GM19351 (cell line): ENCODE data around the gene EMC10.
"Not testable (repeated sequence)": the region's sequence is repeated elsewhere in the genome, so short reads cannot be mapped to it uniquely, and the experiment has no call there.

Source experiments
- ATAC-seq: cut with Tn5 transposase; IDR thresholded peaks from one replicate; pipeline ENCODE4 v1.9.1; 2021; ENCODE audit warnings: mild to moderate bottlenecking, moderate library complexity; ENCODE audit not compliant: unreplicated experiment

The EMC10 gene

GRCh38 chr19:50450369-50451222 is 25.7 kb upstream of the EMC10 start:
- no peak for ATAC-seq

- no peak for ATAC-seq
Observed at GRCh38 chr19:50451223-50451534, 25.1 kb upstream of the EMC10 start.

- ATAC-seq = no peak
Observed at GRCh38 chr19:50453243-50453642, 23.1 kb upstream of the EMC10 start.

GRCh38 chr19:50455992-50456391 is 20.3 kb upstream of the EMC10 start:
- ATAC-seq = no peak

GRCh38 chr19:50457300-50457699 is 19.0 kb upstream of the EMC10 start:
- ATAC-seq = no peak

- no peak for ATAC-seq
Observed at GRCh38 chr19:50458396-50459066, 17.8 kb upstream of the EMC10 start.

GRCh38 chr19:50459067-50459456 is 17.2 kb upstream of the EMC10 start:
- ATAC-seq = no peak

GRCh38 chr19:50459638-50460037 is 16.7 kb upstream of the EMC10 start:
- ATAC-seq = no peak

GRCh38 chr19:50460161-50460765 is 16.0 kb upstream of the EMC10 start:
- ATAC-seq = peak; percentile 51

GRCh38 chr19:50461066-50461875 is 15.0 kb upstream of the EMC10 start:
- peak; percentile 53 for ATAC-seq

- no peak for ATAC-seq
Observed at GRCh38 chr19:50462970-50463369, 13.3 kb upstream of the EMC10 start.

- no peak for ATAC-seq
Observed at GRCh38 chr19:50464348-50464747, 12.0 kb upstream of the EMC10 start.

- no peak for ATAC-seq
Observed at GRCh38 chr19:50465000-50465399, 11.3 kb upstream of the EMC10 start.

- ATAC-seq = no peak
Observed at GRCh38 chr19:50465986-50466705, 10.2 kb upstream of the EMC10 start.

- no peak for ATAC-seq
Observed at GRCh38 chr19:50466706-50467039, 9.6 kb upstream of the EMC10 start.

GRCh38 chr19:50467566-50467965 is 8.7 kb upstream of the EMC10 start:
- ATAC-seq = no peak

GRCh38 chr19:50468818-50469217 is 7.5 kb upstream of the EMC10 start:
- no peak for ATAC-seq

- ATAC-seq = not testable (repeated sequence)
Observed at GRCh38 chr19:50473336-50473735, 3.0 kb upstream of the EMC10 start.

- ATAC-seq = no peak
Observed at GRCh38 chr19:50475101-50475568, 1.2 kb upstream of the EMC10 start.

GRCh38 chr19:50475736-50476223 is 527 bp upstream of the EMC10 start:
- ATAC-seq = no peak

GRCh38 chr19:50476907-50477238 is 566 bp downstream of the EMC10 start:
- no peak for ATAC-seq
